Measurements from ENCODE around the gene FECH. TPM values are rescaled to one million over a fixed set of nuclear protein-coding genes. Genes with fewer than 3 reads are reported as not detected.
"Not testable (repeated sequence)": the region's sequence is repeated elsewhere in the genome, so short reads cannot be mapped to it uniquely, and the experiment has no call there.

FECH gene
- polyA plus RNA-seq, 4 donors, result 6.8 to 15.7 (median 8.2) TPM

DNA sequence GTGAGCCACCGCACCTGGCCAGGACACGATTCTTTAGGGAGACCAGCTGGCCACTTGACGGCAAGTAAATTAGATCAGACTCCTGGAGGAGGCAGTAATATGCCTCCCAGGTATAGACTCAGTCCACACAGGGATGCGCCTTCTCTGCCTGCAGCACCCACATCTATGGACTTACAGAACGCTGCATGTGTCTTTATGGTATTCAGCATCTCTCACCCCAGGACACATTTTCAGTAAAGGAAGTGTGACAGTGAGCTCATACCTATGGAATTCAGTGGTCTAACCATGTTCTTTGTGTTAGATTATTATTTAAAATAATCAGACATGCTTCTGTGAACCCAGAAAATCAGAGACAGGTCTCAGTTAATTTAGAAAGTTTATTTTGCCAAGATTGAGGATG, 41.0 kb upstream of the FECH start:
- H3K36me3 ChIP-seq (ENCODE audit: control insufficient read depth in 3 of 3, insufficient read depth in 2 of 3, low read depth in 1 of 3, low read length in 3 of 3), result no peaks in the 10 kb centered on the region
- peaks cover 0 to 15% (median 6%) of the 10 kb centered on the region in 3 donors for H3K4me1 ChIP-seq (ENCODE audit: control insufficient read depth in 3 of 3, insufficient read depth in 2 of 3, low read depth in 1 of 3, low read length in 2 of 3)
- no peaks in the 10 kb centered on the region for H3K27me3 ChIP-seq (ENCODE audit: control insufficient read depth in 3 of 3, insufficient read depth in 3 of 3, low read length in 3 of 3)
- DNase-seq, result no peak
- no peak overlapping the region for H3K27ac ChIP-seq (ENCODE audit: low read depth in 1 of 3, low read length in 2 of 3)
- no peaks in the 10 kb centered on the region for H3K9me3 ChIP-seq (ENCODE audit: control insufficient read depth in 2 of 2, insufficient read depth in 1 of 2, low read depth in 1 of 2, low read length in 1 of 2)
- no peak for FAIRE-seq
- H3K4me3 ChIP-seq (ENCODE audit: low read depth in 1 of 3, low read length in 3 of 3), result no peak overlapping the region
- 85 to 91% (median 86%) methylated on average over 5 of the region's 5 CpGs for WGBS, 3 donors

DNA sequence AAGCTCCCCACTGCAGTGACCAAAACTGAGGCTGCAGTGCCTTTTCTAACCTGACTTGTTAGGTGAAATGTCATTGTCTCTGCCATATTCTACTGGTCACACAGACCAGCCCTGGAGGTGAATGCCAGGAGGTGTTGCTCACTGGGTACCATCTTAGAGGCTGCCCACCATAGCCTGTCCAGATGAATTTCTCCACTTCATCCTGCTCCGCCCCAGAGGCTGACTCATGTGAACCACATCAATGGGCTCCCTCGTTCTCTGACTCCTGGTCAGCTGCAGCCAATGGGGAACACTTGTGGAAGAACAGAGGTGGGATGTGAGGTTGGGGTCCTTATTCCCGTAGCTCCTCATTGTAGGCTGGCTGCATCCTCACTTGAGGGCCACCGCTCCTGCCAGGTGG, 38.5 kb upstream of the FECH start:
- no peak for DNase-seq

DNA sequence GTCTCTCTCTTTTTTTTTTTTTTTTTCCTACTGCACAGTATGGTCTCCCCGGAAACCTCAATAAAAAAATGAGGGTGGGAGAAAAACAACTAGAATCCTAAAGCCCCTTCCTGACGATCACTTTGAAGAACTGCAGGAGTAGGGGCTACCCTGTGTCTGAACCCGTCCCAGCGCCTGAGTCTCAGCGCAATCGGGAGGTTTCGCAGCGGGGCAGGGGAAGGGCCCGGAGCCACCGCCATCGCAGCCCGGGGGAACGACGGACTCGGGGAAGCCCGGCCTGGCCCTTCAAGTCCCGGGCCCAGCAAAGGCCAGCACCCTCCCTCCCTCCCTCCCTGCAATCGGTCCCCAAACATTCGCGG, 34.7 kb upstream of the FECH start:
- Histone ChIP-seq H3K27me3 (ENCODE audit: control insufficient read depth in 3 of 3, insufficient read depth in 3 of 3, low read length in 3 of 3) (no peaks in the 10 kb centered on the region), H3K9me3 (ENCODE audit: control insufficient read depth in 2 of 2, insufficient read depth in 1 of 2, low read depth in 1 of 2, low read length in 1 of 2) (no peaks in the 10 kb centered on the region), H3K4me1 (ENCODE audit: control insufficient read depth in 3 of 3, insufficient read depth in 2 of 3, low read depth in 1 of 3, low read length in 2 of 3) (peaks cover 4 to 6% (median 6%) of the 10 kb centered on the region in 3 donors), H3K36me3 (ENCODE audit: control insufficient read depth in 3 of 3, insufficient read depth in 2 of 3, low read depth in 1 of 3, low read length in 3 of 3) (peaks cover 0 to 18% (median 3%) of the 10 kb centered on the region in 3 donors), H3K27ac (ENCODE audit: low read depth in 1 of 3, low read length in 2 of 3) (peak overlapping the region; percentile 81 to 96 (median 96)), H3K4me3 (ENCODE audit: low read depth in 1 of 3, low read length in 3 of 3) (peak overlapping the region; percentile 62 to 82 (median 73))
- no peak for FAIRE-seq
- 0 to 1% (median 0%) methylated on average over 17 to 20 of the region's 20 CpGs for WGBS, 3 donors
- no peak for DNase-seq

More for the DNA sequence above, 38.5 kb upstream of the FECH start:
- Histone ChIP-seq H3K27ac (ENCODE audit: low read depth in 1 of 3, low read length in 2 of 3) (no peak overlapping the region), H3K27me3 (ENCODE audit: control insufficient read depth in 3 of 3, insufficient read depth in 3 of 3, low read length in 3 of 3) (no peaks in the 10 kb centered on the region), H3K4me1 (ENCODE audit: control insufficient read depth in 3 of 3, insufficient read depth in 2 of 3, low read depth in 1 of 3, low read length in 2 of 3) (peaks cover under 1 to 9% (median 3%) of the 10 kb centered on the region in 3 donors), H3K4me3 (ENCODE audit: low read depth in 1 of 3, low read length in 3 of 3) (no peak overlapping the region), H3K9me3 (ENCODE audit: control insufficient read depth in 2 of 2, insufficient read depth in 1 of 2, low read depth in 1 of 2, low read length in 1 of 2) (no peaks in the 10 kb centered on the region), H3K36me3 (ENCODE audit: control insufficient read depth in 3 of 3, insufficient read depth in 2 of 3, low read depth in 1 of 3, low read length in 3 of 3) (no peaks in the 10 kb centered on the region)
- 77 to 84% (median 81%) methylated on average over 4 of the region's 4 CpGs for WGBS, 3 donors
- no peak for FAIRE-seq

DNA sequence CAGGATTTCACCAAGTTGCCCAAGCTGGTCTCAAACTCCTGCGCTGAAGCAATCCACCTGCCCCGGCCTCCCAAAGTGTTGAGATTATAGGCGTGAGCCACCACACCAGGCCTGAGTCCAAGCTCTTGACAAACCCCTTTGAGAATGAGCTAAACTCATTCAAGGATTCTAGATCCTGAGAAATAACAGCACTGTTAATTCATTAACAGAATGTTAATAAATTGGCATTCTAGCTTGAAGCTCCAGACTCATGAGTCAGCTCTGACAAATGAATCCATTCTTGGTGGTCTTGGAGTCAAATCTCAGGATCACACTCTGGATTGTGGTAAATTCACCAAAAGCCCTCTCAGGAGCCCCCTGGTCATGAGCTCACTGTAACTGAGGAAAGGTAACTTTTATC, 33.4 kb upstream of the FECH start:
- H3K9me3 ChIP-seq (ENCODE audit: control insufficient read depth in 2 of 2, insufficient read depth in 1 of 2, low read depth in 1 of 2, low read length in 1 of 2), result no peaks in the 10 kb centered on the region
- H3K4me3 ChIP-seq (ENCODE audit: low read depth in 1 of 3, low read length in 3 of 3), result no peak overlapping the region
- WGBS, 3 donors, result 92 to 95% (median 93%) methylated on average over 3 of the region's 3 CpGs
- peaks cover 3 to 24% (median 5%) of the 10 kb centered on the region in 3 donors for H3K36me3 ChIP-seq (ENCODE audit: control insufficient read depth in 3 of 3, insufficient read depth in 2 of 3, low read depth in 1 of 3, low read length in 3 of 3)
- no peaks in the 10 kb centered on the region for H3K27me3 ChIP-seq (ENCODE audit: control insufficient read depth in 3 of 3, insufficient read depth in 3 of 3, low read length in 3 of 3)
- DNase-seq (no peak), FAIRE-seq (no peak)
- peaks cover 4 to 6% (median 6%) of the 10 kb centered on the region in 3 donors for H3K4me1 ChIP-seq (ENCODE audit: control insufficient read depth in 3 of 3, insufficient read depth in 2 of 3, low read depth in 1 of 3, low read length in 2 of 3)
- no peak overlapping the region for H3K27ac ChIP-seq (ENCODE audit: low read depth in 1 of 3, low read length in 2 of 3)

DNA sequence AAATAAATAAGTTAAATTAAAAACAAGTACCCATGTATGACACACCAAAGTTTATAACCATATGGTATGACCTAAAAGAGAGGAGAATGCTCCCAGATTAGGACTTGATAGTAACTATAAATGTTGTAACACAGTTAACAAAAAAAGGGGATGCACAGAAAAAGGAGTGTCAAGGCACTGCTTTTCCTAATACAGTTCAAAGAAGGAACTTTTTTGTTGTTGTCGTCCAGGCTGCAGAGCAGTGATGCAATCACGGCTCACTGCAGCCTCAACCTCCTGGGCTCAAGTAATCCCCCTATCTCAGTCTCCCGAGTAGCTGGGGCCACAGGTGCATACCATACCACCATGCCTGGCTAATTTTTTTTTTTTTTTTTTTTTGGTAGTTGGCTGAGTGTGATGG, 32.4 kb upstream of the FECH start:
- H3K36me3 ChIP-seq (ENCODE audit: control insufficient read depth in 3 of 3, insufficient read depth in 2 of 3, low read depth in 1 of 3, low read length in 3 of 3), result peaks cover 4 to 33% (median 6%) of the 10 kb centered on the region in 3 donors
- WGBS, 3 donors, result 83 to 92% (median 84%) methylated on average over 3 of the region's 3 CpGs

DNA sequence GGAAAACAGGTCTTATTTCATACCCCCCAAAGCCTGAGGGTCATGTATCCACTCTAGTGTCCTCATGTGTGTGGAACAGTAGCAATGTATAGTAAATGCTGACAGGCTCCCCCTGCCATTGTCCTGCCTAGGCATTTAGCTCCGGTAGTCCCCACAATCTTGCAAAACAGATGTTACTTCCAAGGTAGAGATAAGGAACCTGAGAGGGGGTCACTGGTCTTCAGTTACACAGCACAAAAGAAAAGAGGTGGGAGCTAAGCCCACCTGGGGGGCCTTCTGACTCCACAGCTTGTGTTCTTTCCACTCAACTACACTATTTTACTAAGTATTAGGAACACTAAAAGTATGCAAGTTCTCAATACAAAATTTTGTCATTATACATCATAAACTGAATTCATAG, 17.4 kb upstream of the FECH start:
- WGBS, 3 donors, result 83 to 90% (median 89%) methylated on average over 1 of the region's 1 CpG
- no peak for DNase-seq
- no peak for FAIRE-seq
- H3K4me1 ChIP-seq (ENCODE audit: control insufficient read depth in 3 of 3, insufficient read depth in 2 of 3, low read depth in 1 of 3, low read length in 2 of 3), result no peaks in the 10 kb centered on the region
- no peaks in the 10 kb centered on the region for H3K9me3 ChIP-seq (ENCODE audit: control insufficient read depth in 2 of 2, insufficient read depth in 1 of 2, low read depth in 1 of 2, low read length in 1 of 2)
- H3K27ac ChIP-seq (ENCODE audit: low read depth in 1 of 3, low read length in 2 of 3), result no peak overlapping the region
- H3K36me3 ChIP-seq (ENCODE audit: control insufficient read depth in 3 of 3, insufficient read depth in 2 of 3, low read depth in 1 of 3, low read length in 3 of 3), result peaks cover 8 to 53% (median 20%) of the 10 kb centered on the region in 3 donors
- no peak overlapping the region for H3K4me3 ChIP-seq (ENCODE audit: low read depth in 1 of 3, low read length in 3 of 3)
- H3K27me3 ChIP-seq (ENCODE audit: control insufficient read depth in 3 of 3, insufficient read depth in 3 of 3, low read length in 3 of 3), result no peaks in the 10 kb centered on the region

More for the DNA sequence above, 32.4 kb upstream of the FECH start:
- Histone ChIP-seq H3K4me1 (ENCODE audit: control insufficient read depth in 3 of 3, insufficient read depth in 2 of 3, low read depth in 1 of 3, low read length in 2 of 3) (peaks cover 4 to 6% (median 6%) of the 10 kb centered on the region in 3 donors), H3K27me3 (ENCODE audit: control insufficient read depth in 3 of 3, insufficient read depth in 3 of 3, low read length in 3 of 3) (no peaks in the 10 kb centered on the region), H3K27ac (ENCODE audit: low read depth in 1 of 3, low read length in 2 of 3) (no peak overlapping the region), H3K4me3 (ENCODE audit: low read depth in 1 of 3, low read length in 3 of 3) (no peak overlapping the region), H3K9me3 (ENCODE audit: control insufficient read depth in 2 of 2, insufficient read depth in 1 of 2, low read depth in 1 of 2, low read length in 1 of 2) (no peaks in the 10 kb centered on the region)
- DNase-seq (no peak), FAIRE-seq (no peak)

DNA sequence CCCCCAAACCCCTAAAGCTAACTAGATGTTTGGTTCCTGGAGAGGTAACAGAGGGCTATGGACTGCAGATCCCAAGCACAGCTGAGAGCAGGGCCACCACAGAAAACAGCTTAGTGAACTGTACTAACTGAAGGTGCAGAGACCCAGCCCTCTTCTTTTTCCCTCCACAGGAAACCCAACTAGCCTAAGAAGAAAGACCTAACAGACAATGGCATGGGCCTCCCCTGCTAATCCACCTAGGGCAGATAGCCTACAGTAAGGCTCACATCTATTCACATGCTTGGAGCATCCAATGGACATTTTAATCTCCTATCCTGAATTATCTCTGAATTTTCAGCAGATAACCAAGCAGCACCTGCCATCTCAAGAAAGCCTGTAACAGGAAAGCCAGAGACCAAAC, 8.8 kb upstream of the FECH start:
- H3K4me3 ChIP-seq (ENCODE audit: low read depth in 1 of 3, low read length in 3 of 3), result no peak overlapping the region
- no peaks in the 10 kb centered on the region for H3K4me1 ChIP-seq (ENCODE audit: control insufficient read depth in 3 of 3, insufficient read depth in 2 of 3, low read depth in 1 of 3, low read length in 2 of 3)
- H3K36me3 ChIP-seq (ENCODE audit: control insufficient read depth in 3 of 3, insufficient read depth in 2 of 3, low read depth in 1 of 3, low read length in 3 of 3), result peaks cover 0 to 21% (median 4%) of the 10 kb centered on the region in 3 donors
- no peak overlapping the region for H3K27ac ChIP-seq (ENCODE audit: low read depth in 1 of 3, low read length in 2 of 3)
- DNase-seq (no peak), FAIRE-seq (no peak)
- no peaks in the 10 kb centered on the region for H3K9me3 ChIP-seq (ENCODE audit: control insufficient read depth in 2 of 2, insufficient read depth in 1 of 2, low read depth in 1 of 2, low read length in 1 of 2)
- H3K27me3 ChIP-seq (ENCODE audit: control insufficient read depth in 3 of 3, insufficient read depth in 3 of 3, low read length in 3 of 3), result no peaks in the 10 kb centered on the region

DNA sequence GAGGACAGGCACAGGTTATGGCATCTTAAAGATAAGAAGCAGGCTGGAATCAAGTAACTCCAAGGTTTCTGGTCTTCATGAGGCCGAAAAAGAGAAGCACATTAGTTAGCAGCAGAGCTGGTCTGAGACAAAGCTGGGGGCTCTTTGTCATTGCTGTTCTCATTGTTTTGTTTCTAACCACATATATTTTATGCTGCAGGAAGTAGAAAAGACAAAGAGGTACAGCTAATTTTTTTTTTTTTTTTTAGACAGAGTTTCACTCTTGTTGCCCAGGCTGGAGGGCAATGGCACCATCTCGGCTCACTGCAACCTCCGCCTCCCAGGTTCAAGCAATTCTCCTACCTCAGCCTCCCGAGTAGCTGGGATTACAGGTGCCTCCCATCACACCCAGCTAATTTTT, 6.2 kb upstream of the FECH start:
- not testable (repeated sequence) for FAIRE-seq; H3K9me3 ChIP-seq (ENCODE audit: control insufficient read depth in 2 of 2, insufficient read depth in 1 of 2, low read depth in 1 of 2, low read length in 1 of 2); H3K27ac ChIP-seq (ENCODE audit: low read depth in 1 of 3, low read length in 2 of 3); DNase-seq; H3K27me3 ChIP-seq (ENCODE audit: control insufficient read depth in 3 of 3, insufficient read depth in 3 of 3, low read length in 3 of 3); H3K4me1 ChIP-seq (ENCODE audit: control insufficient read depth in 3 of 3, insufficient read depth in 2 of 3, low read depth in 1 of 3, low read length in 2 of 3); H3K4me3 ChIP-seq (ENCODE audit: low read depth in 1 of 3, low read length in 3 of 3)
- H3K36me3 ChIP-seq (ENCODE audit: control insufficient read depth in 3 of 3, insufficient read depth in 2 of 3, low read depth in 1 of 3, low read length in 3 of 3), result peaks cover 0 to 11% (median 0%) of the 10 kb centered on the region in 3 donors
- 81 to 91% (median 89%) methylated on average over 4 of the region's 4 CpGs for WGBS, 3 donors

DNA sequence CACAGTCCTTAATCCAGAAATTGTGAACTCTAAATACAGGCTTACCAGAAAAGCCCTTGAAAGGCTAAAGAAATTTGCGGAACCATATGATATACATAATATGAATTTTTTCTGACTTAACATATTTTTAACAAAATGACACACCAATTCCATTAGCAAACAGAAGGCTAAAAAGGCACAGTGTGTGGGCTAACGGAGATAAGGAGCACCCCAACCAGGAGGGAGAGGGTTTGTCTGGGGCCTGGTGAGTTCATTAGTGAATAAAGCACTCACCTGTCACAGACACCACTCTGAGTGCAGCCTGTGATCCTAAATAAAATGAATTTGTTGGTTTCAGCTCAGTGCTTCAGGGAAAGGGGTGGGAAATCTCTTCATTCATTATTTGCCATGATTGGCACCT, 2.7 kb upstream of the FECH start:
- WGBS, 3 donors, result 82 to 90% (median 89%) methylated on average over 2 of the region's 2 CpGs
- DNase-seq (no peak), FAIRE-seq (no peak)
- no peak overlapping the region for H3K27ac ChIP-seq (ENCODE audit: low read depth in 1 of 3, low read length in 2 of 3)
- H3K4me1 ChIP-seq (ENCODE audit: control insufficient read depth in 3 of 3, insufficient read depth in 2 of 3, low read depth in 1 of 3, low read length in 2 of 3), result peaks cover 3 to 8% (median 8%) of the 10 kb centered on the region in 3 donors
- no peak overlapping the region for H3K4me3 ChIP-seq (ENCODE audit: low read depth in 1 of 3, low read length in 3 of 3)
- H3K9me3 ChIP-seq (ENCODE audit: control insufficient read depth in 2 of 2, insufficient read depth in 1 of 2, low read depth in 1 of 2, low read length in 1 of 2), result no peaks in the 10 kb centered on the region
- peaks cover 0 to 5% (median 0%) of the 10 kb centered on the region in 3 donors for H3K36me3 ChIP-seq (ENCODE audit: control insufficient read depth in 3 of 3, insufficient read depth in 2 of 3, low read depth in 1 of 3, low read length in 3 of 3)
- H3K27me3 ChIP-seq (ENCODE audit: control insufficient read depth in 3 of 3, insufficient read depth in 3 of 3, low read length in 3 of 3), result no peaks in the 10 kb centered on the region

Data from small intestine (tissue), 7 donors.